IPS-18a (cell line): ENCODE results near the gene CUX1.

Source experiments
- H3K27ac ChIP-seq: one replicate; pipeline ENCODE4 v1.5.1; 2013; ENCODE audit warnings: low read length
- H3K27me3 ChIP-seq: one replicate; pipeline ENCODE4 v1.6.1; 2013; ENCODE audit warnings: mild to moderate bottlenecking, low read length; ENCODE audit not compliant: control insufficient read depth, insufficient read depth
- H3K36me3 ChIP-seq: one replicate; pipeline ENCODE4 v1.6.1; 2013; ENCODE audit warnings: low read depth, low read length; ENCODE audit not compliant: control insufficient read depth
- H3K4me1 ChIP-seq: one replicate; pipeline ENCODE4 v1.6.1; 2013; ENCODE audit warnings: low read depth, low read length; ENCODE audit not compliant: control insufficient read depth
- H3K4me3 ChIP-seq: one replicate; pipeline ENCODE4 v1.5.1; 2013; ENCODE audit warnings: low read length
- H3K9ac ChIP-seq: one replicate; pipeline ENCODE4 v1.6.1; 2013; ENCODE audit warnings: mild to moderate bottlenecking, low read length, moderate library complexity
- H3K9me3 ChIP-seq: one replicate; pipeline ENCODE4 v1.6.1; 2013; ENCODE audit warnings: low read depth, low read length; ENCODE audit not compliant: control insufficient read depth

The CUX1 gene

DNA sequence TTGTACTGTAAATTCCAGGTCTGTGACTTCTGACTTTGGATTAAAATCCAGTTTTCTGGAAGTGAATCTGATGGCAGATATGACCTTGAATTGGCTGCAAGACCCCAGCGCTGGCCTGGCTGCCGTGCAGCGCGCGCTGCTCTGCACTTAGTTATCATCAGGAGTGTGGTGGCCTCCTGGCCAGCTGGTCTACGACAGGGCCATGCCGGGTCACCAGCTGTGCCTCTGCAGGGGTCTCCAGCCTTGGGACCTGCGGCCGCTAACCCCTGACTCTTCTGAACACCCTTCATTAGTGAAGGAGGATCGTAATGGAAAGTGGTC is 278.5 kb downstream of the CUX1 start:
- Histone ChIP-seq H3K27me3 (no peaks in the 10 kb centered on the region), H3K4me1 (peaks cover 11% of the 10 kb centered on the region), H3K4me3 (no peak overlapping the region), H3K27ac (no peak overlapping the region), H3K9ac (no peak overlapping the region), H3K9me3 (no peaks in the 10 kb centered on the region), H3K36me3 (no peaks in the 10 kb centered on the region)

DNA sequence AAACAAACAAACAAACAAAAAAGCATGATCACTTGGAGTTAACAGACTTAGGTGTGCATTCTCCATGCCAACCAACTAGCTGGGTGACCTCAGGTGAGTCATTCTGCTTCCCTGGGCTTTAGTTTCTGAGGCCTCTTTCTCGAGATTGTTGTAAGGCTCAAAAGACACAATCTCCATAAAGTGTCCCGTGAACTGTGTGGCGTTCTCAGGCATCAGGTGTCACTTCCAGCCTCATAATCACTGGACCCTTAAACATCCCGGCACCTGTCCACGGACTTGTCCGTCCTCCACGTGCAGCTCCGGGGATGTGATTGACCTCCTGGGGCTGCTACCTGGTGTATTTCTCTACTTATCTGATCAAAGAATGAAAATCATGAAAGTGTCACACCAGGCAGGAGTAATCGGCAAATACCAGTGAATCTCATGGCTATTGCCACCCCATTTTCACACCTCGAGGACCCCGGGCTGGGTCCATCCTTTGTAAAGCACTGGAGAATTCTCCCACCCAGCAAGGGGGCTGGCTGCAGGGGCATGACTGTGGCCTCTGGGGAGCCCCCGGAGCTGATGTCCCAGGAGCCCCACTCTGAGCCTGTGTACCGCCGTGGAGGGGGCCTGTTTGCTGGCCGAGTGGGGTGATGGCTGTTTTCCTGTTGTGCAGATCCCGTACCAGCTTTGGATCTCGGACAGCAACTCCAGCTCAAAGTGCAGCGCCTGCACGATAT is 279.4 kb downstream of the CUX1 start:
- Histone ChIP-seq H3K9ac (no peak overlapping the region), H3K4me3 (no peak overlapping the region), H3K27ac (no peak overlapping the region), H3K4me1 (peaks cover 11% of the 10 kb centered on the region), H3K27me3 (no peaks in the 10 kb centered on the region), H3K9me3 (no peaks in the 10 kb centered on the region), H3K36me3 (no peaks in the 10 kb centered on the region)

DNA sequence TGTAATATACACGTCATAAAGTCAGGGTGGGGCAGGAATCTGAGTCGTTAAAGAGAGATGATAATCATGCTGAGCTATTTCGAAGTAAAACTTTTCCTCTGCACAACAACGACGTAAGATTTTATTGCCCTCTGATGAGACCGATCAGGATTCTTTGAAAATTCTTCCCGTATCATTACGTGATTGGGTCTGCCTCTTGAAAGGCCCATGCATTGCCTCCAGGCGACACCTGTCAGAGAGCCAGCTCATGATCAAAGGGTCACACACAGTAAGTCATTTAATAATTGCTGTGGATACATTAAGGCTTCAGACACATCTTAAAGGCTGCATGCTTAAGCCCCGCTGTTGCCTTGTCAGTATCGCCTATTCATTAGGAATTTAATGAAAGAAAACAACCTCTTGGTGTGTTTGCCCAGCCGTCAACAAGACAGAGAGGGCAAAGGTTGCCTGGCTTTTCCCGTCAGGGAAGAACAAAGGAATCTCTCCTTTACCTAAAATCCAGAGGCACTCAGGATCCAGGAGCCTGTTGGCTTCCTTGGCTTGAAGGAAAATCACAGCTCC is 280.3 kb downstream of the CUX1 start:
- Histone ChIP-seq H3K27me3 (no peaks in the 10 kb centered on the region), H3K9me3 (no peaks in the 10 kb centered on the region), H3K4me3 (no peak overlapping the region), H3K4me1 (peaks cover 11% of the 10 kb centered on the region), H3K27ac (no peak overlapping the region), H3K36me3 (no peaks in the 10 kb centered on the region), H3K9ac (no peak overlapping the region)

DNA sequence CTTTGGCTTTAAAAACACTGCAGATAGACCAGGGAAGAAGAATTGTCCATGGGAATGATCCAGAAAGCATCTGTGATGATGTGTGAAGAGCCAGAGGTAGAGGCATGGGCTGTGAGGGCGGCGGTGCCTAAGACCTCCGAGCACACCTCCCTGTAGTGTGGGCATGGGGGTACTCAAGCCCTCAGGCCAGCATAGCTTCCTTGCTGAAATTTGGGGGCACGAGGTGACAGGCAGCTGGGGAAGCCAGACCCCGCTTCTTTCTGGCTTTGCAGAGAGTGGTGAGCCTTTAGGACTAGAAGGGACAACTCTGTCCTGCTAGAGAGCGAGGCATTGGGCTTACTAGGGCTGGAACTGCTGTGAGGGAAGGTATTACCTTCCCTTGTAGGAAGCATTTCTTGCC is 281.6 kb downstream of the CUX1 start:
- Histone ChIP-seq H3K4me3 (no peak overlapping the region), H3K36me3 (no peaks in the 10 kb centered on the region), H3K27me3 (no peaks in the 10 kb centered on the region), H3K9ac (no peak overlapping the region), H3K9me3 (no peaks in the 10 kb centered on the region), H3K27ac (no peak overlapping the region), H3K4me1 (peaks cover 3% of the 10 kb centered on the region)

DNA sequence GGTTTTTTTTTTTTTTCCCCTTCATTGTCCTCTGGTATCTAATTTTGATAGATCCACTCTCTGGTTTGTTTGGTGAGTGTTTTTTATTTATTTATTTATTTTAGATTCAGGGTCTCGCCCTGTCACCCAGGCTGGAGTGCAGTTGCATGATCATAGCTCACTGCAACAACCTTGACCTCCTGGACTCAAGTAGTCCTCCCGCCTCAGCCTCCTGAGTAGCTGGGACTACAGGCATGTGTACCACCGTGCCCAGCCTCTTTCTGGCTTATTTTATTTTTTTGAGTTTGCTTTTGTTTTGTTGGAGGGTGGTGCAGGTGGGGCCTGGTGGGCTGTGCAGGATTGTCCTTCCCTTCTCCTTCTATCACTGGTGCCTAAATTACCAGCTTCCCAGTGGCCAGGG is 282.0 kb downstream of the CUX1 start:
- peaks cover 4% of the 10 kb centered on the region for H3K36me3 ChIP-seq
- no peaks in the 10 kb centered on the region for H3K9me3 ChIP-seq
- no peak overlapping the region for H3K9ac ChIP-seq
- H3K27me3 ChIP-seq = no peaks in the 10 kb centered on the region
- H3K27ac ChIP-seq = no peak overlapping the region
- no peaks in the 10 kb centered on the region for H3K4me1 ChIP-seq
- H3K4me3 ChIP-seq = no peak overlapping the region

DNA sequence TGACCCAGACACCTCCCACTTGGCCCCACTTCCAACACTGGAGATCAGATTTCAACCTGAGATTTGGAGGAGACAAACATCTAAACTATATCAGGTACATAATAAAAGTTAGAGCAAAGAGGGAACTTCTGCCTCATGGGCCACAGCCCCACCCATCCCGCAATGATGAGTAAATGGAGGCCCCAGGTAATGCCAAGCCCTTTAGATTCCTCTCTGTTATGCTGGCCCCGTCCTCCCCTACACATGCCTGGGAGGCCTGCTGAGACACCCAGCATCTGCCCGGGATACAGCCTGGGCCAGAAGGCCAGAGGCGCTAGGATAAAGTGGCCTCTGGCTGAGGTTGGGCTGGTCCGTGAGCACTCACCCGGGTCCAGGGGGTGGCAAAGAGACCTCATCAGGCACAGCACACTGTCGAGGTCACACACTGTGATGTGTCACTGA is 283.7 kb downstream of the CUX1 start:
- no peak overlapping the region for H3K9ac ChIP-seq
- no peak overlapping the region for H3K27ac ChIP-seq
- H3K4me1 ChIP-seq = no peaks in the 10 kb centered on the region
- H3K9me3 ChIP-seq = no peaks in the 10 kb centered on the region
- H3K4me3 ChIP-seq = no peak overlapping the region
- H3K36me3 ChIP-seq = peaks cover 9% of the 10 kb centered on the region
- no peaks in the 10 kb centered on the region for H3K27me3 ChIP-seq

DNA sequence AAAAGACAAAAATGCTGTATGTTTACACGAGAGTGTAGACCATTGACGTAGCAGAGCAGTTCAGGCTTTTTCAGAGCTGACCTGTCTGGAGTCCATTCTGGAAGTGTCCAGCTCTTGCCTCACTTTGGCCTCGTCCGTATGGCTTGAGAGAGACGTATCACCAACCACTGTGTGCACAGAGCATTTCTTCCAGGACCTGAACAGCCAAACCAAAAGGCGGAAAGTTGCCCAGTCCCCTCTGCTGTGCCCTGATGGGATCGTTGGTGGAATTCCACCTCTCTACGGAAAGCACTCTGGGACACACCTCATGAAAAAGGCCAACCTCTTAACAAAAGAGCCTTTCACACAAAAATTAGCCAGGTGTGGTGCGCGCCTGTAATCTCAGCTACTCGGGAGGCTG is 284.5 kb downstream of the CUX1 start:
- Histone ChIP-seq H3K9me3 (no peaks in the 10 kb centered on the region), H3K9ac (no peak overlapping the region), H3K36me3 (peaks cover 15% of the 10 kb centered on the region), H3K27me3 (no peaks in the 10 kb centered on the region), H3K27ac (no peak overlapping the region), H3K4me3 (no peak overlapping the region), H3K4me1 (no peaks in the 10 kb centered on the region)

DNA sequence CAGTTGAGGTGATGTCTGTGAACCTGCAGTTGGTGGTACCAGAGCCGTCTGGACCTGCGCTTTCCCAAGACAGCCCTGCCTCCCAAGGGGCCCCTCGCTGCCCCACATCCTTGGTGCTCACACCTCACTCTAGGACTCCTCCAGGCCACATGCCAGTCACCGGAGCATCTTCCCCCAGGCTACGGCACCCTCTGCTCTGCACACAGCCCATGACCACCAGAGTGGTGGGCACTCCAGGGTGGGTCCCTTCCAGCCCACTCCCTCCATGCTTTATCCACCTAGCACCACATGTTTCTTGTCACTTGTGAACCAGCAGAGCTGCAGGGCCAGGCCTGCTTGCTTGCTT is 285.6 kb downstream of the CUX1 start:
- peaks cover 15% of the 10 kb centered on the region for H3K36me3 ChIP-seq
- no peaks in the 10 kb centered on the region for H3K9me3 ChIP-seq
- H3K9ac ChIP-seq = no peak overlapping the region
- H3K27ac ChIP-seq = no peak overlapping the region
- no peaks in the 10 kb centered on the region for H3K4me1 ChIP-seq
- no peak overlapping the region for H3K4me3 ChIP-seq
- no peaks in the 10 kb centered on the region for H3K27me3 ChIP-seq

DNA sequence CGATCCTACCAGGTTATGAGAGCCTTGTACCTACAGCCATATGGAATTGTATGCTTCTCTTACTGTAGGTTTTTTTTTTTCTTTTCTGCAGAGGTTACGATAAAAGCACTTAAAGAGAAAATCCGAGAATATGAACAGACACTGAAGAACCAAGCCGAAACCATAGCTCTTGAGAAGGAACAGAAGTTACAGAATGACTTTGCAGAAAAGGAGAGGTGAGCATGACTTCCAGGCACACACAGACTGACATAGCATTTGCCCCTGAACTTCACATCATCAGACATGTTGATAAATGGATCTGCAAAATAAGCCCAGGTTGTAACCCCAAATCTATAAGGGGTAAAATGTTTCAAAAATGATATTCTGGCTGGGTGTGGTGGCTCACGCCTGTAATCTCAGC is 286.8 kb downstream of the CUX1 start:
- no peak overlapping the region for H3K9ac ChIP-seq
- no peaks in the 10 kb centered on the region for H3K9me3 ChIP-seq
- no peaks in the 10 kb centered on the region for H3K27me3 ChIP-seq
- H3K36me3 ChIP-seq = peaks cover 15% of the 10 kb centered on the region
- H3K4me3 ChIP-seq = no peak overlapping the region
- H3K27ac ChIP-seq = no peak overlapping the region
- no peaks in the 10 kb centered on the region for H3K4me1 ChIP-seq

DNA sequence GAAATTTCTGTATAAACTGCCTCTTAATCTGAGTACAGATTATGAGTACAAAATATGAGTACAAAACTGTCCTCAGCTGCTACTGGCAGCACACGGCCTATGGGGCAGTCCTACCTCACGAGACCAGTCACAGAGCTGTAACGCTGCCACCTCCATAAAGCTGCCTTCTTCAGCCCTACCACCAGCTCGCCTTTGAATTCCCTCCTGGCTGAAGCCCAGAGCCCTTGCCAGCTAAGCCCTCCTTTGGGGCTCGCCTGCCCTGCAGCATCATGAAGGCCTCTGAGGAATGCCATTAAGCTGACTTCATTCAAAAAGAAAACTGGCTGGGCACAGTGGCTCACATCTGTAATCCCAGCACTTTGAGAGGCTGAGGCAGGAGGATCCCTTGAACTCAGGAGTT is 289.2 kb downstream of the CUX1 start:
- Histone ChIP-seq H3K4me1 (peaks cover 14% of the 10 kb centered on the region), H3K27ac (no peak overlapping the region), H3K9ac (no peak overlapping the region), H3K4me3 (no peak overlapping the region), H3K9me3 (no peaks in the 10 kb centered on the region), H3K27me3 (no peaks in the 10 kb centered on the region), H3K36me3 (peaks cover 21% of the 10 kb centered on the region)

DNA sequence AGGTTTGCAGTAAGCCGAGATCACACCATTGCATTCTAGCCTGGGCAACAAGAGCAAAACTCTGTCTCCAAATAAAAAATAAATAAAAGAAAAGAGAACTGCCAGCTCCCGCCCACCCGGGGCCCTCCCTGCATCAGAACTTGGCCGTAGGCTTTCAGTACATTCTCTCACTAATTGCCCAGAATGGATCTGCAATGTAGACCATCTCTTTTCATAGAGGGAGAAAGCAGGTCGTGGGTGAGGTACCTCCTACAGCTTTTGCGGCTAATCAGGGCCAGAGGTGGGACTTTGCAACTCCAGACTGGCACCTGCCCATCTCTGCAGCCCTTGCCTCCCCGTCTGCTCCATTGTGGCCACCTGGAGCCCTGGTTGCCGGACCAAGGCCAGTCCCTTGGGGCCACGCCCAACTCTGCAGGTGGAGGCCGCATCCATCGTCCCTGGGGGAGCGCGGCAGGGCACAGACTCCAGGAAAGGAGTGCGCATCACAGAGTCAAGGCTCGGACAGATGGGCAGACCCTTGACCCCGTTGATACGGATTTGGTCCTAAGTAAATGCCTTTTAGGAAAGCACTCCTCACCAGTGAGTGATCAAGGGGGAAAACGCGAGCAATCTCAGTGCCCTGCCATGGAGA is 290.2 kb downstream of the CUX1 start:
- no peak overlapping the region for H3K4me3 ChIP-seq
- no peaks in the 10 kb centered on the region for H3K27me3 ChIP-seq
- no peak overlapping the region for H3K9ac ChIP-seq
- no peaks in the 10 kb centered on the region for H3K9me3 ChIP-seq
- H3K36me3 ChIP-seq = peaks cover 21% of the 10 kb centered on the region
- peaks cover 15% of the 10 kb centered on the region for H3K4me1 ChIP-seq
- no peak overlapping the region for H3K27ac ChIP-seq
